ENCODE results near the gene CDC42EP4.

The CDC42EP4 gene

DNA sequence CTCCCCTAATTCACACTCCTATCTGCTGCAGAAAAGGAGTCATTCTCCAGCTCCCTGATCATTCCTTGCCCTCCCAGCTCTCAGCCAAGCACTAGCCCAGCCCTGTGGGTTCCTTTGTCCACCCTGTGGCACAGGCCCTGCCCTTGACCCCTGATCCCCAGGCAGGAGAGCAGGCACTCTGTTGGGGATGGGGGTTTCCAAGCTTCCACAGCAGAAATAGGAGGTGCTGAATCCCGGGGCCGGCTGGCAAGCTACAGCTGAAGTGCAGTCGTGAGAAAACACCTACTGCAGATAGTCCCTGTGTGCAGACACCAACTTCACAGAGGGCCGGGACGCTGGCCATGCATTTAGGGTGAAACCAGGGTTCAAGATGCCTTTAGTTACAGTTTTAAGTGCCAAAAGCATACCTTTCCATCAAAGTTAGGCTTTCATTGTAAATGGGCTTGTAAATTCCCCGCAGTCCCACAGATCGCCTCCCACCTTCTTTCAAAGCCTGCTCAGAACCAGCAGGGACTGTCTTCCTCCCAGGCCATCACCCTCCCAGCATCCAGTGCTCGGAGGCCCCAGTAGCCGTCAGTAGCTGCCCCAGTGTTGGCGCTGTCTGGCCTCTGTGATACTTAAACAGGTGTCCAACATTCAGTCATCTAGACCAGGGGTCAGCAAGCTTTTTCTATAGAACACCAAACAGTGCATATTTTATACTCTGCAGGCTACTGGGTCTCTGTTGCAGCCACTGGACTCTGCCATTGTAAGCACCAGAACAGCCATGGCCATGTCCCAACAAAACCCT is 60.8 kb downstream of the CDC42EP4 start:
- no peak for DNase-seq (ENCODE audit: low spot score)

DNA sequence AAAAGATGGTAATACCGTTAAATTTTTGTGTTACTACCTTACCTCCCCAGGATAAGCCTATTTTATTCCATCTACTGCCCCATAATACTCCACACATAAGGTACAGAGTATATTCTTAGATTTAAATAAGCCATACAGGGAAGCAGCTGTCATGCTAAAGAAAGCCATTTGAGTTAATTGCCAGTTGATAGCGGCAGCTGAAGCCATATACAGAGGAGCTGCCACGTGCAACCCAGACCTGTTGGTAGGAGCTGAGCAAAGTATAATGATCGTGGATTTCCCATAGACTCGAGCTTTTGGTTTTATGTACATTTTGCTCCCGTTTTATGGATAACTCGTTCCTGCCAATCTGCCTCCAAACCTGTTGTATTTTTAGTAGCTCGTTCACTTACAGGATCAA is 62.1 kb downstream of the CDC42EP4 start:
- no peak for DNase-seq (ENCODE audit: low spot score)

DNA sequence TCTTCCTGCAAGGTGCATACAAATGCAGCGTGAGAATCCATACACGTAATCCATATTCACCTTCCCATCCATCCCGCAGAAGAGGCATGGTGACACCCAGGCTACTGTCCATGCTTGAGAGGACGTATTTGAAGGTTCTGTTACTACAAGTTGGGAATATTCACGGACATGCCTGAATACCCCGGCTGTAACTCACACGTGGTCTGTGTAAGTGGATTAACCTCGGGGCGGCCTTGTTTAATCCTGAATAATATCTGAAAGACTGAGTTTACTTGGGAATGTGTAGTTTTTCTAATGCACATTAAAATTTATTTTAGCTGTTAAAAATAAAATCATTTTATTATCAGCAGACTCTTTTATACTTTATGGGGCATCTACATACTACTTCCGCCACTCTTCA is 63.3 kb downstream of the CDC42EP4 start:
- no peak for DNase-seq (ENCODE audit: low spot score)

DNA sequence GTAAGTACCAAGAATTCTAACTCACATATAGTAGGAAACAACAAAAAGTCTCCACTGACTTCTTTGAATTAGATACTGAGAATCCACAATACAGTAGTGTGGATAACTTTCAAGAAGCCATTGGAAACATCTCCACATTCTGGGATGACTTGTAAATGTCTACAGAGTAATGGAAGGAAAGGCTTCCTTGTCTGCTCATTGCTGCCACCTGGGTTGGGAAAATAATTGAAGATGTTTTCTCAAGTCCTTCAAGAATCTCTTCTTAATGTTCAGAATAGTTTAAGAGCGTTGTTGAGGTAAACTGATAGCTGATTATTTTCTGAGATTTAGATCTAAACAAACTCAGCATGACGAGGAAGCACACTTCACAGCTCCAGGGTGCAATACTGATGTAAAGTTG is 64.1 kb downstream of the CDC42EP4 start:
- no peak for DNase-seq (ENCODE audit: low spot score)

DNA sequence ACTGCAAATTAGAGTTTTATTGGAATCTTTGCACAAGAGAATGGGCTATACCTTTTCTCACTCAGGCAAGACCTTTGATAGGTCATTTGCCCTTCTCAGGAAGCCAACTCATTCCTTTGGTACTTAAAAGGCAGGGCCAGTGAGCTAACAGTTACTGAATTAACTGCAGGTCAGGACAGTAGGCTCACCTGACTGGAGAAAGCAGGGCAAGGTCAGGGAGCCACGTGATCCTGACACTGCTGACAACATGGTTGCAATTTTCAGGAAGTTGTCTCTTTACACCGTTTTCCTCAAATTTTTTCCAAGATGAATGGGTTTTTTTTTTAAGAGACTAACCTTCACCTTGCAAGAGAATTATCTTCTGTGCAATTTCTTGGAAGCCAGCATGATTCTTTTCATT is 71.2 kb downstream of the CDC42EP4 start:
- no peak for DNase-seq (ENCODE audit: low spot score)

DNA sequence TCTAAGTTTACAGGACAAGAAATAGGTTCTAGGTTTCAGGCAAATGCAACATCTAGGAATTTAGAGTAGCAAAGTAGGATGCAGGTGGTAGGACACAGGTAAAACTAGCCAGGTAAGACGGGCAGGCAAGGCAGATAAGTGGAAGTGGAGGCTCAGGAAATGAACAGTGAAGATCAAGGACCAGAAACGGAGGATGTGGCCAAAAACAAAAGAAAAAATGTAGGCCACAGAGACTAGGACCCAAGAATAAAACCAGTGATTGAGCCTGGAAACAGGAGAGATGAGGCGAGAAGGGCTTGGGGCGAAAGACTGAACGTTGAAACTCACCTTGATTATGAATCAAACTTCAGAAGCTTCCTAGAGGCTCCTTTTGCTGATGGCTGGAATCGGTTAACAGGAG is 74.1 kb downstream of the CDC42EP4 start:
- DNase-seq (ENCODE audit: low spot score), result no peak

DNA sequence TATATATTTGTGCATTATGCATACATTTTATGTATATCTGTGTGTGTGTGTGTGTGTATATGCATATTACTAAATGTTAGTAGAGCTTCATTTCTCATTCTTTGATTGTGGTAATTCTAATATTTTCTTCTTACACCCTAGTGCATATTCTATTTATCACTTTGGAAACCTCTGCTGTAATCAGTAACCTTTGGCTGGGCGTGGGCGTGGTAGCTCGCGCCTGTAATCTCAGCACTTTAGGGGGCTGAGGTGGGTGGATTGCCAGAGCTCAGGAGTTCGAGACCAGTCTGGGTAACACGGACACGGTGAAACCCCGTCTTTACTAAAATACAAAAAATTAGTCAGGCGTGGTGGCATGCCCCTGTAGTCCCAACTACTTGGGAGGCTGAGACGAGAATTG is 77.1 kb downstream of the CDC42EP4 start:
- no peak for DNase-seq (ENCODE audit: low spot score)

All from CD4-positive, alpha-beta T cell treated with Interleukin-15 for 4 hours (primary cell).